DND-41 (cell line): ENCODE results near the gene ATP10A.

ENCODE experiments used
- ATAC-seq: fragments of 200-7000 bp; cut with Tn5 transposase; 3 replicates; pipeline ENCODE4 v1.9.1; 2021; ENCODE audit warnings: low read depth; ENCODE audit not compliant: insufficient read depth
- DNase-seq: peaks from one replicate; pipeline ENCODE4 v3.0.0-alpha.2; 2020
- H2AFZ ChIP-seq: 2 replicates; pipeline ENCODE4 v1.6.0; 2012; ENCODE audit warnings: low read depth, low read length
- H3K27ac ChIP-seq: 2 replicates; pipeline ENCODE4 v1.5.1; 2012; ENCODE audit warnings: low read length, inconsistent platforms
- H3K27me3 ChIP-seq: fragments of 200-600 bp; sonication (generic); 2 replicates; pipeline ENCODE4 v1.6.0; 2012; ENCODE audit warnings: low read length, mild to moderate bottlenecking, inconsistent platforms; ENCODE audit not compliant: insufficient read depth, poor library complexity
- H3K36me3 ChIP-seq: 2 replicates; pipeline ENCODE4 v1.5.1; 2012; ENCODE audit warnings: low read length, inconsistent platforms; ENCODE audit not compliant: insufficient read depth
- H3K4me1 ChIP-seq: 2 replicates; pipeline ENCODE4 v1.5.1; 2012; ENCODE audit warnings: mild to moderate bottlenecking, low read length; ENCODE audit not compliant: insufficient read depth
- H3K4me2 ChIP-seq: 2 replicates; pipeline ENCODE4 v1.6.0; 2012; ENCODE audit warnings: mild to moderate bottlenecking, moderate library complexity, low read length, inconsistent platforms; ENCODE audit not compliant: insufficient read depth
- H3K4me3 ChIP-seq, 2 experiments: fragments of 200-600 bp in 1 of 2; shearing (Covaris generic) in 1 of 2; 2 replicates each; pipeline ENCODE4 v1.5.1; 2012 to 2016; ENCODE audit warnings: inconsistent platforms in 2 of 2, low read length in 2 of 2, mild to moderate bottlenecking in 2 of 2, low read depth in 1 of 2, moderate library complexity in 1 of 2
- H3K79me2 ChIP-seq: 2 replicates; pipeline ENCODE4 v1.6.0; 2012; ENCODE audit warnings: low read length, inconsistent platforms; ENCODE audit not compliant: insufficient read depth
- H3K9ac ChIP-seq: 2 replicates; pipeline ENCODE4 v1.6.0; 2012; ENCODE audit warnings: low read depth, mild to moderate bottlenecking, inconsistent platforms, low read length, moderate library complexity
- H3K9me3 ChIP-seq: 2 replicates; pipeline ENCODE4 v1.5.1; 2012; ENCODE audit warnings: low read length, moderate library complexity, mild to moderate bottlenecking, inconsistent platforms; ENCODE audit not compliant: insufficient read depth, severe bottlenecking
- H4K20me1 ChIP-seq: 2 replicates; pipeline ENCODE4 v1.6.0; 2012; ENCODE audit warnings: low read length; ENCODE audit not compliant: insufficient read depth
- CTCF ChIP-seq: IDR thresholded peaks from 2 replicates; pipeline ENCODE4 v1.5.1; 2012; ENCODE audit warnings: borderline replicate concordance, low read length, moderate library complexity, mild to moderate bottlenecking; ENCODE audit not compliant: poor library complexity, severe bottlenecking; ENCODE audit errors: extremely low read depth
- EZH2 ChIP-seq: IDR thresholded peaks from 3 replicates; pipeline ENCODE4 v1.6.1; 2012; ENCODE audit warnings: borderline replicate concordance, low read depth, mild to moderate bottlenecking, moderate library complexity, low read length, inconsistent platforms; ENCODE audit not compliant: severe bottlenecking

Gene ATP10A

GRCh38 chr15:25715536-25716413, 147.4 kb downstream of the ATP10A start:
- no peak overlapping the region for H3K4me3 ChIP-seq
- H3K79me2 ChIP-seq: no peaks in the 10 kb centered on the region
- H3K4me2 ChIP-seq: no peak overlapping the region
- no peak overlapping the region for H2AFZ ChIP-seq
- H3K27me3 ChIP-seq: no peaks in the 10 kb centered on the region
- DNase-seq (no peak), ATAC-seq (no peak)
- TF ChIP-seq EZH2 (no peak), CTCF (no peak)
- H3K27ac ChIP-seq: no peak overlapping the region
- no peaks in the 10 kb centered on the region for H3K9me3 ChIP-seq
- H3K4me1 ChIP-seq: no peaks in the 10 kb centered on the region
- H4K20me1 ChIP-seq: no peaks in the 10 kb centered on the region
- no peaks in the 10 kb centered on the region for H3K36me3 ChIP-seq
- H3K9ac ChIP-seq: no peak overlapping the region

DNA sequence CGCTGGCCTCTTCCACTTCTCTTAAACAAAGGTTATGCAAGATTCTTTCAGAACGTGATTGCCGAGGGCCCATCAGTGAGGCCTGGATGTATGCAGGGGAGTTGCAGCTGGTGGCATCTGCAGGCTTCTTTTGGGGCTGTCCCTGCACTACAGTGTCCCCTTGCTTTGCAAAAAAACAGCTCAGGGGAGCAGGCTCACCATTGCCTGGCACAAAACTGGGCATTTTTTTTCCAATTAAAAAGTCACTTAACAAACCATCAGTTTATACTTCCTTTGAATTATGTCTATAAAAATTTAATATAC, 148.6 kb downstream of the ATP10A start:
- Histone ChIP-seq H3K79me2 (no peaks in the 10 kb centered on the region), H3K27ac (no peak overlapping the region), H3K4me2 (no peak overlapping the region), H3K36me3 (no peaks in the 10 kb centered on the region), H3K9ac (no peak overlapping the region), H2AFZ (no peak overlapping the region), H3K9me3 (no peaks in the 10 kb centered on the region), H3K4me1 (no peaks in the 10 kb centered on the region), H3K27me3 (no peaks in the 10 kb centered on the region), H3K4me3 (no peak overlapping the region), H4K20me1 (no peaks in the 10 kb centered on the region)
- no peak for TF ChIP-seq EZH2
- no peak for TF ChIP-seq CTCF
- DNase-seq (no peak), ATAC-seq (no peak)

- H3K27me3 ChIP-seq: no peaks in the 10 kb centered on the region
- no peak for TF ChIP-seq EZH2
- TF ChIP-seq CTCF: no peak
- no peaks in the 10 kb centered on the region for H3K4me1 ChIP-seq
- no peaks in the 10 kb centered on the region for H3K79me2 ChIP-seq
- no peak overlapping the region for H3K4me2 ChIP-seq
- H3K27ac ChIP-seq: no peak overlapping the region
- ATAC-seq: no peak
- no peaks in the 10 kb centered on the region for H3K9me3 ChIP-seq
- no peak overlapping the region for H3K4me3 ChIP-seq
- H2AFZ ChIP-seq: no peak overlapping the region
- DNase-seq: no peak
- H3K9ac ChIP-seq: no peak overlapping the region
- no peaks in the 10 kb centered on the region for H3K36me3 ChIP-seq
- H4K20me1 ChIP-seq: no peaks in the 10 kb centered on the region
Observed at GRCh38 chr15:25713736-25714537, 149.2 kb downstream of the ATP10A start.
